A673 (cell line): ENCODE measurements around the gene BPHL. TPM values are rescaled to one million over a fixed set of nuclear protein-coding genes. Genes with fewer than 3 reads are reported as not detected.
"Not testable (repeated sequence)": the region's sequence is repeated elsewhere in the genome, so short reads cannot be mapped to it uniquely, and the experiment has no call there.

Source experiments
- BruUV-seq: library from RNA; stranded (reverse); fragments of 400-500 nt; replicated peaks from 2 replicates; lab custom pipeline; 2021; lab: Mats Ljungman, UMichigan
- CTCF ChIA-PET: fragments of 300-600 bp; sonication (Branson Sonifier 250); formaldehyde crosslinking; loops from one replicate; lab custom pipeline; 2022; ENCODE audit warnings: antibody characterized with exemption; lab: Charles Lee
- POLR2A ChIA-PET: fragments of 300-600 bp; sonication (Branson Sonifier 250); formaldehyde crosslinking; loops from one replicate; lab custom pipeline; 2022; ENCODE audit warnings: antibody characterized with exemption; ENCODE audit not compliant: low non-redundant PET; lab: Charles Lee
- DNase-seq: peaks from one replicate; pipeline ENCODE4 v3.0.0-alpha.2; 2015; ENCODE audit warnings: low spot score
- H3K27ac ChIP-seq: fragments of 200-600 bp; sonication (generic); 2 replicates; pipeline ENCODE4 v1.5.1; 2016; ENCODE audit warnings: mixed run types, low read depth, mild to moderate bottlenecking, mixed read lengths, antibody characterized with exemption, low read length; ENCODE audit not compliant: poor library complexity, severe bottlenecking
- H3K27me3 ChIP-seq: fragments of 200-600 bp; sonication (generic); replicated peaks from 2 replicates; pipeline ENCODE4 v1.6.1; 2017; ENCODE audit warnings: mixed run types, low read depth, mild to moderate bottlenecking, mixed read lengths, antibody characterized with exemption, low read length; ENCODE audit not compliant: insufficient read depth, poor library complexity
- H3K36me3 ChIP-seq: fragments of 200-600 bp; sonication (generic); 2 replicates; pipeline ENCODE4 v1.6.1; 2016; ENCODE audit warnings: mixed run types, mild to moderate bottlenecking, mixed read lengths, antibody characterized with exemption, low read length; ENCODE audit not compliant: insufficient read depth, poor library complexity, severe bottlenecking
- H3K4me1 ChIP-seq: fragments of 200-600 bp; sonication (generic); 2 replicates; pipeline ENCODE4 v1.6.1; 2017; ENCODE audit warnings: mixed run types, mild to moderate bottlenecking, mixed read lengths, antibody characterized with exemption, low read length; ENCODE audit not compliant: insufficient read depth, poor library complexity, severe bottlenecking
- H3K4me3 ChIP-seq: fragments of 200-600 bp; sonication (generic); 2 replicates; pipeline ENCODE4 v1.5.1; 2016; ENCODE audit warnings: low read depth, mixed run types, mild to moderate bottlenecking, mixed read lengths, low read length; ENCODE audit not compliant: poor library complexity, severe bottlenecking
- H3K9me3 ChIP-seq: fragments of 200-600 bp; sonication (generic); 2 replicates; pipeline ENCODE4 v1.6.1; 2016; ENCODE audit warnings: mixed run types, low read depth, mild to moderate bottlenecking, mixed read lengths, antibody characterized with exemption, low read length; ENCODE audit not compliant: poor library complexity, severe bottlenecking
- EZH2 ChIP-seq: fragments of 200-600 bp; sonication (generic); IDR thresholded peaks from 2 replicates; pipeline ENCODE4 v1.6.1; 2017; ENCODE audit warnings: borderline replicate concordance, low read depth, mild to moderate bottlenecking, mixed read lengths, antibody characterized with exemption, low read length; ENCODE audit not compliant: poor library complexity, severe bottlenecking
- intact Hi-C: fragments of 100-400 bp; cut with micrococcal nuclease; formaldehyde crosslinking; loops from one replicate; pipeline ENCODE4 v1.10.0; 2022; ENCODE audit not compliant: unreplicated experiment
- total RNA-seq: library from RNA; stranded (reverse); gene quantifications from 2 replicates; pipeline ENCODE4 v1.2.3, GENCODE V29; 2021
- TF ChIP-seq, protein P1 (sequence below): fragments of 300-800, 200-600 bp; sonication (generic); conservative IDR thresholded peaks from 2 replicates; pipeline ENCODE4 v1.5.1; 2017; ENCODE audit warnings: low read depth, mild to moderate bottlenecking, antibody characterized with exemption, low read length, moderate library complexity, mixed read lengths

The BPHL gene
- total RNA-seq, 1 experiment from 2014 or later: 30.8 TPM

DNA sequence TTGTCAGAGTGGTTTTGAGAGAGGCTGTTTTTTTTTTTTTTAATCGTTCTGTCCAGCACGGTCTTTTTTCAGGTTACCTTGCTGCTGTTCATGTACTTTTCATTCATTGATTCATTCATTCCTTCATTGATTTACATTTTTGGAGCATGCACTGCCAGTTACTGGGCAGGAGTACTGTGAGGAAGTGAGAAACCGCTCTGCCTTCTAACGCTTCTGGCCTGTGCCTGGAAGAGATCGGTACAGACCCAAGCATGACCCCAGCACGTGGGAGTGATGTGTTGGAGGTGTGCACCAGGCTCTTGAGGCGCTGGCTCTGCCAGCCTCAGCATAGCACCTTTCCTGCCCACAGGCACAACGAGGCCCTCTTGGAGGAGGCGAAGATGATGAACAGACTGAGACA is 41.1 kb upstream of the BPHL start:
- H3K4me3 ChIP-seq: no peak overlapping the region
- intact Hi-C loops: no loop called here
- DNase-seq: no peak
- ChIA-PET POLR2A (no interaction called here), CTCF (no interaction called here)
- no peaks in the 10 kb centered on the region for H3K27me3 ChIP-seq
- H3K4me1 ChIP-seq: peaks cover 10% of the 10 kb centered on the region
- TF ChIP-seq EZH2: no peak
- TF ChIP-seq, protein P1, sequence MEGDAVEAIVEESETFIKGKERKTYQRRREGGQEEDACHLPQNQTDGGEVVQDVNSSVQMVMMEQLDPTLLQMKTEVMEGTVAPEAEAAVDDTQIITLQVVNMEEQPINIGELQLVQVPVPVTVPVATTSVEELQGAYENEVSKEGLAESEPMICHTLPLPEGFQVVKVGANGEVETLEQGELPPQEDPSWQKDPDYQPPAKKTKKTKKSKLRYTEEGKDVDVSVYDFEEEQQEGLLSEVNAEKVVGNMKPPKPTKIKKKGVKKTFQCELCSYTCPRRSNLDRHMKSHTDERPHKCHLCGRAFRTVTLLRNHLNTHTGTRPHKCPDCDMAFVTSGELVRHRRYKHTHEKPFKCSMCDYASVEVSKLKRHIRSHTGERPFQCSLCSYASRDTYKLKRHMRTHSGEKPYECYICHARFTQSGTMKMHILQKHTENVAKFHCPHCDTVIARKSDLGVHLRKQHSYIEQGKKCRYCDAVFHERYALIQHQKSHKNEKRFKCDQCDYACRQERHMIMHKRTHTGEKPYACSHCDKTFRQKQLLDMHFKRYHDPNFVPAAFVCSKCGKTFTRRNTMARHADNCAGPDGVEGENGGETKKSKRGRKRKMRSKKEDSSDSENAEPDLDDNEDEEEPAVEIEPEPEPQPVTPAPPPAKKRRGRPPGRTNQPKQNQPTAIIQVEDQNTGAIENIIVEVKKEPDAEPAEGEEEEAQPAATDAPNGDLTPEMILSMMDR: no peak
- BruUV-seq: no TSS peak
- H3K36me3 ChIP-seq: peaks cover 10% of the 10 kb centered on the region
- H3K9me3 ChIP-seq: no peaks in the 10 kb centered on the region
- H3K27ac ChIP-seq: no peak overlapping the region

DNA sequence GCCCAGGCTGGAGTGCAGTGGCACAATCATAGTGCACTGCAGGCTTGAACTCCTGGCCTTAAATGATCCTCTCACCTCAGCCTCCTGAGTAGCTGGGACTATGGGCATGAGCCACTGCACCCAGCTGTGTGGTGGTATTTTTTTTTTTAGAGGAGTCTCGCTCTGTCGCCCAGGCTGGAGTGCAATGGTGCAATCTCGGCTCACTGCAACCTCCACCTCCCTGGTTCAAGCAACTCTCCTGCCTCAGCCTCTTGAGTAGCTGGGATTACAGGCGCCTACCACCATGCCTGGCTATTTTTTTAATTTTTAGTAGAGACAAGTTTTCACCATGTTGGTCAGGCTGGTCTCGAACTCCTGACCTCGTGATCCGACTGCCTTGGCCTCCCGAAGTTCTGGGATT is 39.6 kb upstream of the BPHL start:
- BruUV-seq, intact Hi-C loops, POLR2A ChIA-PET: not testable (repeated sequence)

DNA sequence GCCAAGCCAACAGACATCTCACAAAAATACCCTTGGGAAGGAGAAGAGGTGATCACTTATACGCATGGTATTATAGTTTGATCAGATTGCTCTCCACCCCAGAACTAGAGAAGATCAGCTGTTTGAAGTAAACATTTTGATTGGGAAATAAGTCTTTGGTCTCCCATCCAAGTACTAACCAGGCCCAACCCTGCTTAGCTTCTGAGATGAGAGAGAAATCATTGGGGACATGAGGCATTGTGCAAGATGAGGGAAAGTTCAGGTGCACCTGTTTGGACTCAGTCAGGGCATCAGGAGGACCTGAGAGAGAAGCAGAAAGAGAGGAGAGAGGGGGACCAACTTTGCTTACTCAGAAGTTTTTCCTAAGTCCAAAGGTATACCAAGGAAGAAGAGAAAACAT is 38.8 kb upstream of the BPHL start:
- intact Hi-C loops: no loop called here
- H3K27ac ChIP-seq: no peak overlapping the region
- no peak overlapping the region for H3K4me3 ChIP-seq
- ChIA-PET CTCF (no interaction called here), POLR2A (no interaction called here)
- no peaks in the 10 kb centered on the region for H3K9me3 ChIP-seq
- no peaks in the 10 kb centered on the region for H3K27me3 ChIP-seq
- peaks cover 15% of the 10 kb centered on the region for H3K36me3 ChIP-seq
- no peak for TF ChIP-seq EZH2
- TF ChIP-seq, protein P1: no peak
- no TSS peak for BruUV-seq
- H3K4me1 ChIP-seq: peaks cover 10% of the 10 kb centered on the region
- DNase-seq: no peak

More for the DNA sequence above, 39.6 kb upstream of the BPHL start:
- DNase-seq, H3K4me1 ChIP-seq, CTCF ChIA-PET, H3K4me3 ChIP-seq, H3K9me3 ChIP-seq, H3K27me3 ChIP-seq, H3K27ac ChIP-seq: not testable (repeated sequence)
- peaks cover 15% of the 10 kb centered on the region for H3K36me3 ChIP-seq

DNA sequence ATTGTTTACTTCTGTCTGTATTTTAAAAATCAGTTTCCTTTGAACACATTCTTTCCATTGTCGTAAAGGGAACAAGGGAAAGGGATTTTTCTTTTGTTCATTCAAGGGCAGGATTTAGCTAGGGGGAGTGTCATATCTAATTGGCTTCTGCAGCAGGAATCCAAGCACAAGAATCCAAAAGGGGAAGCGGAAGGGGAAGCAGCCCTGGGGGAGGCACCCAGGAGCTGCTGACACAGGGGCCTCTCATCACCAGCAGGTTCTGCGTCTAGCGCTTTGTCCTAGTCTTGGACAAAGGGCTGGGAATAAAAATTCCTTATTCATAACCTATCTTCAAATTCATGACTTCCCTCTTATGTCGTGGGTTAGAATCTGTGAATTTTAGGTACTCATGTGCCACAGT is 36.6 kb upstream of the BPHL start:
- CTCF ChIA-PET: interaction anchor here (0.7 kb wide), 1 partner anchor 199 kb away, joined by 14 read pairs; no protein-coding TSS in a partner anchor
- Histone ChIP-seq H3K27me3 (no peaks in the 10 kb centered on the region), H3K9me3 (no peaks in the 10 kb centered on the region), H3K4me1 (no peaks in the 10 kb centered on the region), H3K27ac (no peak overlapping the region), H3K4me3 (no peak overlapping the region), H3K36me3 (peaks cover 15% of the 10 kb centered on the region)
- no TSS peak for BruUV-seq
- intact Hi-C loops: no loop called here
- DNase-seq: peak; percentile 30
- POLR2A ChIA-PET: no interaction called here
- TF ChIP-seq EZH2: no peak
- TF ChIP-seq, protein P1: no peak
